B cell (primary cell): ENCODE measurements around the gene ARL3. TPM values are rescaled to one million over a fixed set of nuclear protein-coding genes. Genes with fewer than 3 reads are reported as not detected.

Experiments
- ATAC-seq: fragments of 200-7000 bp; cut with Tn5 transposase; one replicate; pipeline ENCODE4 v1.10.0; 2021; ENCODE audit warnings: low read depth, mild to moderate bottlenecking, moderate number of reproducible peaks, moderate library complexity
- CTCF ChIA-PET: fragments of 350-600 bp; sonication (Branson Sonifier 250); formaldehyde crosslinking; loops from one replicate; lab custom pipeline; 2021; ENCODE audit warnings: antibody characterized with exemption, inconsistent platforms; lab: Charles Lee
- POLR2A ChIA-PET: fragments of 350-600 bp; sonication (Branson Sonifier 250); formaldehyde crosslinking; loops from one replicate; lab custom pipeline; 2021; ENCODE audit warnings: antibody characterized with exemption; lab: Charles Lee
- DNase-seq: peaks from one replicate; pipeline ENCODE4 v3.0.0; 2013
- H2AFZ ChIP-seq: 2 replicates; pipeline ENCODE4 v1.6.1; 2012; ENCODE audit warnings: mild to moderate bottlenecking, low read depth, low read length; ENCODE audit not compliant: insufficient read depth, poor library complexity, severe bottlenecking
- H3K27ac ChIP-seq, 2 donors: 1 replicate in 1 of 2; 2 replicates in 1 of 2; pipeline ENCODE4 v1.5.1; 2012 to 2013; ENCODE audit warnings: low read length in 2 of 2, mild to moderate bottlenecking in 2 of 2, moderate library complexity in 1 of 2
- H3K27me3 ChIP-seq, 4 experiments: fragments of 200-600 bp in 1 of 4; sonication (generic) in 1 of 4; replicated peaks in 1 of 4; 1 replicate in 2 of 4; 2 replicates in 2 of 4; pipeline versions ENCODE4 v1.6.1 to v1.7.0; 2013 to 2016; ENCODE audit warnings: low read length in 3 of 4, mild to moderate bottlenecking in 2 of 4, mixed read lengths in 1 of 4, moderate library complexity in 1 of 4; ENCODE audit not compliant: insufficient read depth in 4 of 4, control insufficient read depth in 3 of 4; ENCODE audit errors: control extremely low read depth in 1 of 4
- H3K36me3 ChIP-seq, 2 experiments: replicated peaks in 1 of 2; 1 replicate in 1 of 2; 2 replicates in 1 of 2; pipeline versions ENCODE4 v1.6.1 to v1.7.1; 2013; ENCODE audit warnings: low read length in 1 of 2; ENCODE audit not compliant: insufficient read depth in 2 of 2, control insufficient read depth in 1 of 2; ENCODE audit errors: control extremely low read depth in 1 of 2, extremely low read depth in 1 of 2
- H3K4me1 ChIP-seq, 2 donors: fragments of 200-600 bp in 1 of 2; sonication (generic) in 1 of 2; 1 replicate in 1 of 2; 2 replicates in 1 of 2; pipeline versions ENCODE4 v1.5.1 to v1.6.1; 2013 to 2017; ENCODE audit warnings: low read length in 2 of 2; ENCODE audit not compliant: control insufficient read depth in 2 of 2, insufficient read depth in 2 of 2
- H3K4me2 ChIP-seq: replicated peaks from 2 replicates; pipeline ENCODE3; 2012; ENCODE audit warnings: mild to moderate bottlenecking, low read depth, low read length; ENCODE audit not compliant: poor library complexity, severe bottlenecking
- H3K4me3 ChIP-seq, 5 experiments: fragments of 200-600 bp in 1 of 5; sonication (generic) in 1 of 5; 1 replicate in 3 of 5; 2 replicates in 2 of 5; pipeline versions ENCODE4 v1.5.1 to v1.7.0; 2011 to 2016; ENCODE audit warnings: low read length in 4 of 5, mild to moderate bottlenecking in 4 of 5, low read depth in 2 of 5, control low read depth in 1 of 5, moderate library complexity in 1 of 5; ENCODE audit not compliant: insufficient read depth in 1 of 5; ENCODE audit errors: control extremely low read depth in 1 of 5, extremely low read depth in 1 of 5
- H3K79me2 ChIP-seq: fragments of 200-600 bp; sonication (generic); one replicate; pipeline ENCODE4 v1.6.0; 2016; ENCODE audit warnings: low read length; ENCODE audit not compliant: control insufficient read depth, insufficient read depth
- H3K9ac ChIP-seq: fragments of 200-600 bp; sonication (generic); 2 replicates; pipeline ENCODE4 v1.6.1; 2017; ENCODE audit warnings: mild to moderate bottlenecking, low read length, moderate library complexity
- H3K9me3 ChIP-seq, 3 donors: one replicate each; pipeline versions ENCODE4 v1.6.1 to v1.7.1; 2013; ENCODE audit warnings: low read length in 2 of 3; ENCODE audit not compliant: control insufficient read depth in 2 of 3, insufficient read depth in 1 of 3; ENCODE audit errors: control extremely low read depth in 1 of 3
- H4K20me1 ChIP-seq: 2 replicates; pipeline ENCODE4 v1.6.0; 2012; ENCODE audit warnings: mild to moderate bottlenecking, low read length; ENCODE audit not compliant: insufficient read depth, control insufficient read depth, poor library complexity, severe bottlenecking
- H3K27ac Mint-ChIP-seq: one replicate; pipeline ENCODE4 v1.8.0; 2021; ENCODE audit warnings: mixed read lengths
- H3K27me3 Mint-ChIP-seq: one replicate; pipeline ENCODE4 v1.8.0; 2021; ENCODE audit warnings: mixed read lengths
- H3K4me1 Mint-ChIP-seq: one replicate; pipeline ENCODE4 v1.8.0; 2021; ENCODE audit warnings: mixed read lengths
- H3K4me3 Mint-ChIP-seq: one replicate; pipeline ENCODE4 v1.8.0; 2021; ENCODE audit warnings: mixed read lengths
- H3K9me3 Mint-ChIP-seq: one replicate; pipeline ENCODE4 v1.8.0; 2022; ENCODE audit warnings: mixed read lengths; ENCODE audit not compliant: insufficient read depth
- EZH2 ChIP-seq: IDR thresholded peaks from 2 replicates; pipeline ENCODE4 v1.6.1; 2012; ENCODE audit warnings: borderline replicate concordance, low read depth, mild to moderate bottlenecking, moderate library complexity, low read length; ENCODE audit not compliant: insufficient read depth, poor library complexity, severe bottlenecking
- WGBS: methylation state at CpG from one replicate; pipeline ENCODE4 v1.1.5; 2013; ENCODE audit warnings: missing lambda C conversion rate; ENCODE audit not compliant: insufficient coverage; 5-methylcytosine and 5-hydroxymethylcytosine counted together
- intact Hi-C: fragments of 100-400 bp; cut with micrococcal nuclease; formaldehyde crosslinking; loops from one replicate; pipeline ENCODE4 v1.10.0; 2022
- polyA plus RNA-seq: library from polyadenylated mRNA; depleted of rRNA; stranded (reverse); fragments of >200 nt; gene quantifications from 2 replicates; pipeline ENCODE4 v1.2.3, GENCODE V29; 2012
- total RNA-seq, 2 donors: library from RNA; stranded (reverse); fragments of 120-200 nt in 1 of 2; gene quantifications; 1 replicate in 1 of 2; 2 replicates in 1 of 2; pipeline versions ENCODE4 v1.2.3 to v1.2.4, GENCODE V29; 2013 to 2022
- TF ChIP-seq, protein P1 (sequence below): fragments of 200-600 bp; IDR thresholded peaks from one replicate; pipeline ENCODE4 v1.8.0; 2022; ENCODE audit warnings: antibody characterized with exemption, mild to moderate bottlenecking

Gene ARL3
- total and polyA plus RNA-seq, 2 donors (not counting 1 experiment from before 2014, with no cell fraction given), result 0.91 to 5.5 TPM

DNA sequence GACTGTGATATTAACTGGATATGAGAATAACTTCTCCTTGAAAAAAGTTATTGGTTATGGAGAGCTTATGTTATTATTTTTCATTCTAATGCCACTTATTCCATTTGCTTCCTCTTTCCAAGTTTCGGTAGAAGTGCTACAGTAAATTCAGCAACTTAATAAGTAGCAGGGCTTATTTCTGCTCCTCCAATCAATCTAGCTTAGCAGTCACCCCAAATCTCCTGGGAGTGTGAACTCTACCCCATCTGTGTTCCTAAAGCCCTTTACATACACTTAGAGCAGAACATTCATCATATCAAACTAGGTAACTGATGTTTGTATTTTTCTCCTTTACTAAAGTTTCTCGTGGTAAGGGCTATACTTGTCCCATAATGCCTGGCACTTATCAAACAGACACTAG is 8.7 kb downstream of the ARL3 start:
- no peaks in the 10 kb centered on the region for H3K9me3 Mint-ChIP-seq
- POLR2A ChIA-PET, result no interaction called here
- H3K79me2 ChIP-seq, result peaks cover 33% of the 10 kb centered on the region
- no peak overlapping the region for H3K27ac ChIP-seq
- peaks cover 0 to 7% of the 10 kb centered on the region in 2 donors for H3K4me1 ChIP-seq
- H3K4me3 ChIP-seq, result no peak overlapping the region
- no peak overlapping the region for H3K4me2 ChIP-seq
- DNase-seq, result no peak
- no peaks in the 10 kb centered on the region for H3K27me3 Mint-ChIP-seq
- no peaks in the 10 kb centered on the region for H3K36me3 ChIP-seq
- 0% methylated on average over 1 of the region's 2 CpGs for WGBS
- no peak overlapping the region for H3K27ac Mint-ChIP-seq
- no peak overlapping the region for H3K9ac ChIP-seq
- CTCF ChIA-PET, result interaction anchor here (0.9 kb wide), 1 partner anchor 9 kb away, joined by 3 read pairs; the partner anchor contains the start of genes ARL3 and SFXN2
- TF ChIP-seq EZH2, result no peak
- TF ChIP-seq, protein P1, sequence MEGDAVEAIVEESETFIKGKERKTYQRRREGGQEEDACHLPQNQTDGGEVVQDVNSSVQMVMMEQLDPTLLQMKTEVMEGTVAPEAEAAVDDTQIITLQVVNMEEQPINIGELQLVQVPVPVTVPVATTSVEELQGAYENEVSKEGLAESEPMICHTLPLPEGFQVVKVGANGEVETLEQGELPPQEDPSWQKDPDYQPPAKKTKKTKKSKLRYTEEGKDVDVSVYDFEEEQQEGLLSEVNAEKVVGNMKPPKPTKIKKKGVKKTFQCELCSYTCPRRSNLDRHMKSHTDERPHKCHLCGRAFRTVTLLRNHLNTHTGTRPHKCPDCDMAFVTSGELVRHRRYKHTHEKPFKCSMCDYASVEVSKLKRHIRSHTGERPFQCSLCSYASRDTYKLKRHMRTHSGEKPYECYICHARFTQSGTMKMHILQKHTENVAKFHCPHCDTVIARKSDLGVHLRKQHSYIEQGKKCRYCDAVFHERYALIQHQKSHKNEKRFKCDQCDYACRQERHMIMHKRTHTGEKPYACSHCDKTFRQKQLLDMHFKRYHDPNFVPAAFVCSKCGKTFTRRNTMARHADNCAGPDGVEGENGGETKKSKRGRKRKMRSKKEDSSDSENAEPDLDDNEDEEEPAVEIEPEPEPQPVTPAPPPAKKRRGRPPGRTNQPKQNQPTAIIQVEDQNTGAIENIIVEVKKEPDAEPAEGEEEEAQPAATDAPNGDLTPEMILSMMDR, result no peak
- ATAC-seq, result no peak
- H3K27me3 ChIP-seq, result no peaks in the 10 kb centered on the region
- H3K4me1 Mint-ChIP-seq, result no peaks in the 10 kb centered on the region
- no peaks in the 10 kb centered on the region for H3K9me3 ChIP-seq
- intact Hi-C loops, result no loop called here
- H3K4me3 Mint-ChIP-seq, result no peak overlapping the region
- H4K20me1 ChIP-seq, result no peaks in the 10 kb centered on the region
- H2AFZ ChIP-seq, result no peak overlapping the region

DNA sequence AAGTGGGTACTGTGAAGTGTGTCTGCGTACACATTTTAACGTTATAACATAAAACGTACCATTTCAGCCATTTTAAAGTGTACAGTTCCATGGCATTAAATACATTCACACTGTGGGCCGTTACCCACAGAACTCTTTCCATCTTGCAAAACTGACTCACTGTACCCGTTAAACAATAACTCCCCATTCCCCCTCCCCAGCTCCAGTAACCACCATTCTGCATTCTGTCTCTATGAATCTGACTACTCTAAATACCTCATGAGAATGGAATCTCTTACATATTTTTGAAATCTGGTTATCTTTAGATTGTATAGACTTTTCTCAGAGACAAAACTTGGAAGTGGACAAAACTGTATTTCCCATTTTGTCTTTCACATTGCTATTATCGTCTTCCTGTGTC is 9.3 kb downstream of the ARL3 start:
- Mint-ChIP-seq H3K4me1 (no peaks in the 10 kb centered on the region), H3K27ac (no peak overlapping the region), H3K4me3 (no peak overlapping the region), H3K27me3 (no peaks in the 10 kb centered on the region), H3K9me3 (no peaks in the 10 kb centered on the region)
- H3K9ac ChIP-seq, result no peak overlapping the region
- no peaks in the 10 kb centered on the region for H4K20me1 ChIP-seq
- H3K4me3 ChIP-seq, result no peak overlapping the region
- ATAC-seq (no peak), DNase-seq (no peak)
- no peak overlapping the region for H2AFZ ChIP-seq
- TF ChIP-seq EZH2, result no peak
- TF ChIP-seq, protein P1, result no peak
- H3K4me1 ChIP-seq, result peaks cover 0 to 7% of the 10 kb centered on the region in 2 donors
- no peaks in the 10 kb centered on the region for H3K9me3 ChIP-seq
- no peak overlapping the region for H3K4me2 ChIP-seq
- intact Hi-C loops, result no loop called here
- H3K36me3 ChIP-seq, result no peaks in the 10 kb centered on the region
- 100% methylated on average over 3 of the region's 6 CpGs for WGBS
- no peak overlapping the region for H3K27ac ChIP-seq
- ChIA-PET POLR2A (no interaction called here), CTCF (interaction anchor here (0.9 kb wide), 1 partner anchor 9 kb away, joined by 3 read pairs; the partner anchor contains the start of genes ARL3 and SFXN2)
- no peaks in the 10 kb centered on the region for H3K27me3 ChIP-seq
- H3K79me2 ChIP-seq, result peaks cover 28% of the 10 kb centered on the region
